Astrocyte of the cerebellum (primary cell): ENCODE results near the gene VKORC1.

Experiments used
- DNase-seq: peaks from one replicate; pipeline ENCODE4 v3.0.0-alpha.2; 2011; ENCODE audit warnings: low read depth
- H3K4me3 ChIP-seq: 2 replicates; pipeline ENCODE4 v1.5.1; 2011; ENCODE audit warnings: mild to moderate bottlenecking, low read depth, low read length, moderate library complexity
- in situ Hi-C: cut with HindIII; loops from 2 replicates; pipeline ENCODE4 v1.10.0; 2017; ENCODE audit warnings: low sequenced_read_pairs
- TF ChIP-seq, protein P1 (sequence below): IDR thresholded peaks from 2 replicates; pipeline ENCODE4 v1.5.1; 2012; ENCODE audit warnings: low read length, low read depth, moderate library complexity, mild to moderate bottlenecking; ENCODE audit errors: missing control alignments

VKORC1 gene

DNA sequence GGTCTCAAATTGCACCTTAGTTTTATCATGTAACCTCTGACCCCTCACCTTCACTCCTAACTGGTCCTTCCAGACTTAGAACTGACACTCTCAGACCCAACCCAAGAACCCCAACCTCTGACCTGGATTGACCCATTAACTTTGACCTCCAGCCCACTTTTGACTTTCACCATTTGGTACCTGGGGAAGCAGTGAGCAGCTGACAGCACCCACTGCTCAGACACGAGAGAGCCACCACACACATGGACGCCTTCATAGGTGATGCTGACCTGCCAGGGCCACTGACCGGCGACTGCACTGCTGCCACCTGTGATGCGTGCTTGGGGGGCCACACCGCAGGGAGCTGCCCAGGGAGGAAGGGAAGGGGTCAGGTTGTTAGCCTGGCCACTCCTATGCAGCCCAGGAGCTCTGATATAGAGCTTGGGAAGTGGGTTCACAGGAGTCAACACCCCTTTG is 38.5 kb upstream of the VKORC1 start:
- TF ChIP-seq, protein P1, sequence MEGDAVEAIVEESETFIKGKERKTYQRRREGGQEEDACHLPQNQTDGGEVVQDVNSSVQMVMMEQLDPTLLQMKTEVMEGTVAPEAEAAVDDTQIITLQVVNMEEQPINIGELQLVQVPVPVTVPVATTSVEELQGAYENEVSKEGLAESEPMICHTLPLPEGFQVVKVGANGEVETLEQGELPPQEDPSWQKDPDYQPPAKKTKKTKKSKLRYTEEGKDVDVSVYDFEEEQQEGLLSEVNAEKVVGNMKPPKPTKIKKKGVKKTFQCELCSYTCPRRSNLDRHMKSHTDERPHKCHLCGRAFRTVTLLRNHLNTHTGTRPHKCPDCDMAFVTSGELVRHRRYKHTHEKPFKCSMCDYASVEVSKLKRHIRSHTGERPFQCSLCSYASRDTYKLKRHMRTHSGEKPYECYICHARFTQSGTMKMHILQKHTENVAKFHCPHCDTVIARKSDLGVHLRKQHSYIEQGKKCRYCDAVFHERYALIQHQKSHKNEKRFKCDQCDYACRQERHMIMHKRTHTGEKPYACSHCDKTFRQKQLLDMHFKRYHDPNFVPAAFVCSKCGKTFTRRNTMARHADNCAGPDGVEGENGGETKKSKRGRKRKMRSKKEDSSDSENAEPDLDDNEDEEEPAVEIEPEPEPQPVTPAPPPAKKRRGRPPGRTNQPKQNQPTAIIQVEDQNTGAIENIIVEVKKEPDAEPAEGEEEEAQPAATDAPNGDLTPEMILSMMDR = no peak
- in situ Hi-C loops = no loop called here
- no peak overlapping the region for H3K4me3 ChIP-seq
- no peak for DNase-seq

DNA sequence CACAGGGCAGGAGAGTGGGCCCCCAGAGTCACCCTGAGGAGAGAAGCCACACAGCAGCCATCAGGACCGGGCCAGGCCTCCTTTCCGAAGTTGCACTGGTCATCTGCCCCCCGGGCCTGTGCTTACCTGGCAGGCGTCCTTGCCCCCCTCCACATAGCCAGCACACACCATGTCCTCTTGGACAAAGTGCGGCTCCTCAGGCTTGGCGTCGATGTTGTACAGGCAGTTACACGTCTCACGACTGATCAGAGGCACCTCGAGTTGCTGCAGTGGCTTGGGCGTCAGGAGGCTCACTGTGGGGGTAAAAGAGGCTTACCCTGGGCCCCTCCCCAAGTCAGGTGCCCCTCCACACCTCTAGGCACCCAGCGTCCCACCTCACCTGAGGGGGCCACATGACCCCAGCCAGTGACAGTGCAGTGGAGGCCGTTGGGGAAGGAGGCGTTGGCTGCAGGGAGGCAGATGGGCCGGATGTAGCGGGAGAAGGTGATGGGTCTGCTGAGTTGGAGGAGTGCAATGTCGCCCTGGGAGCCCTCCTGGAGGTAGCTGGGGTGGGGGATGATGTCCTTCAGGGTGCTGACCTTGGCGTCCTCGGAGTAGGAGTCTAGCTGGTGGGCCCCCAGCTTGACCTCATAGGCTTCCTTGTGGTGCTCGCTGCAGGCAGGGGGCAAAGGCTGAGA is 37.8 kb upstream of the VKORC1 start:
- in situ Hi-C loops = no loop called here
- TF ChIP-seq, protein P1 = no peak
- H3K4me3 ChIP-seq = no peak overlapping the region
- DNase-seq = no peak

DNA sequence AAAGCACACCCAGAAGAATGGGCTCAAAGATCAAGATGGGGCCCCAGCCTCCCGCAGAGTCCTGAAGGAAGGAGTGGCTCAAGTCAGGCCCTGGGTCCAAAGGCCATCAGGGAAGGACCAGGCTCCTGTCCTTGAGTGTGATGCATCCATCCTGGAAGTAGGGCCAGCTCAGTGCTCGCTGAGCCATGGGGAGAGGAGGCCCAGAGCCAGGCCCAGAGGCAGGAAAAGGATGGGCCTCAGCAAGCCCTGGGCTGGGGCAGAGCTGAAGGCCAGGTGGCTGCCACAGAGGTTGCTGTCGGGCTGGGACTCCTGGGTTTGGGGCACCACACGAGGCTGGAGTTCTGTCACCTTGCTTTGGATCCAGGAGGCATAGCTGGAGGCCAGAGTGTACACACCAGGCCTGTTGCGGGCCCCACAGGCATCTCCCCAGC is 37.3 kb upstream of the VKORC1 start:
- TF ChIP-seq, protein P1 = no peak
- no peak overlapping the region for H3K4me3 ChIP-seq
- no peak for DNase-seq
- in situ Hi-C loops = no loop called here

DNA sequence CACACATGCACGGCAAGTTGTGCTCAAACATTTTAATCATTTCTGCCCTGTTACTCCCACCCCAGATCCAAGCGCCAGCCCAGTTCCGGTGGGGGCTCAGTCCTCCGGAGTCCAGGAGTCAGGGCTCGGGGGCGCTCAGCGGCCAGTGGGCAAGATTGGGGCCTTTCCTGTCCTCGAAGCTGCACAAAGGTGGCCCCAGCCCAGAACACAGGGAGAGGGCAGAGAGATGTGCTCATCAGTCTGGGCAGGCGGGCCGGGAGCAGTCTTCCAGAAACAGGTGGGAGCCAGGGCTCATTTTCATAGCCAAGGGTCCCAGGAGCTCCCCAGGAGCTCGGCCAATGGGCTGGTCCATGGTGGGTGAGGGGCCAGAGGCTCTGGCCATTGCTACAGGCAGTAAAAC is 36.8 kb upstream of the VKORC1 start:
- no peak overlapping the region for H3K4me3 ChIP-seq
- in situ Hi-C loops = no loop called here
- no peak for DNase-seq
- TF ChIP-seq, protein P1 = no peak

DNA sequence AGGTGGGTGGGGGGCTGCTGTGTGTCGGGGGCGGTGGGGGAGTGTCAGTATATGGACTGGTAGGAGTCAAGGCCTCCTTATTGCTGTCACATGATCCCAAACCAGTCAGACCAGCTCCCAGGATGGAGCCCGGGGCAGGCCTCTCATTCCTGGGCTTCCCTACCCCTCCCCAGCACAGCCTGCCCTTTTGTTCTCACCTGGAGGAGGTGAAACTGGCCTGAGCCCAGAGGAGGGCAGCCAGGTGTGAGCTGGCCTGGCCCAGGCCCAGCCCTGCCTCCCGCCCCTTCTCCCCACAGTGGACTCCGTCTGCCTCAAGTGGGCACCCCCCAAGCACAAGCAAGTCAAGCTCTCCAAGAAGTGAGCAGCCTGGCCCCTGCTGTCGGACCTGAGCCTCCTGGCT is 36.3 kb upstream of the VKORC1 start:
- in situ Hi-C loops = no loop called here
- no peak overlapping the region for H3K4me3 ChIP-seq

DNA sequence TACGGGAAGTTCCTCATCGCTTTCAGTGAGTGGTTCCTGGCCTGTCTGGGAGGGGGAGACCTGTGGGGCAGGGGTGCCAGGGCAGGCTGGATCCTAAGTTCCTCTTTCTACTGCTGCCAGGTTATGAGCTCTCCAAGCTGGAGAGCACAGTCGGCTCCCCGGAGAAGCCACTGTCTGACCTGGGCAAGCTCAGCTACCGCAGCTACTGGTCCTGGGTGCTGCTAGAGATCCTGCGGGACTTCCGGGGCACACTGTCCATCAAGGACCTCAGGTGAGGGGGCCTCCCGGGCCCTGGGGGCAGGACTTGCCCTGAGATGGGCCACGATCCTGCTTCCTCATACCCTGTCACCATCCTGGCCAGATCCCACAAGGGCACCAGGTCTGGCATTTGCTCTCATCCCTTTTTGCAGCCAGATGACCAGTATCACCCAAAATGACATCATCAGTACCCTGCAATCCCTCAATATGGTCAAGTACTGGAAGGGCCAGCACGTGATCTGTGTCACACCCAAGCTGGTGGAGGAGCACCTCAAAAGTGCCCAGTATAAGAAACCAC is 35.8 kb upstream of the VKORC1 start:
- in situ Hi-C loops = no loop called here
- DNase-seq = no peak
- no peak overlapping the region for H3K4me3 ChIP-seq

More for the DNA sequence above, 36.3 kb upstream of the VKORC1 start:
- DNase-seq = no peak
- TF ChIP-seq, protein P1 = no peak

More for the DNA sequence above, 35.8 kb upstream of the VKORC1 start:
- TF ChIP-seq, protein P1 = no peak
